ENCODE results near the gene MAN1C1. TPM values are rescaled to one million over a fixed set of nuclear protein-coding genes. Genes with fewer than 3 reads are reported as not detected.

MAN1C1 gene
- total RNA-seq, 1 experiment from 2014 or later: 1.2 TPM

DNA sequence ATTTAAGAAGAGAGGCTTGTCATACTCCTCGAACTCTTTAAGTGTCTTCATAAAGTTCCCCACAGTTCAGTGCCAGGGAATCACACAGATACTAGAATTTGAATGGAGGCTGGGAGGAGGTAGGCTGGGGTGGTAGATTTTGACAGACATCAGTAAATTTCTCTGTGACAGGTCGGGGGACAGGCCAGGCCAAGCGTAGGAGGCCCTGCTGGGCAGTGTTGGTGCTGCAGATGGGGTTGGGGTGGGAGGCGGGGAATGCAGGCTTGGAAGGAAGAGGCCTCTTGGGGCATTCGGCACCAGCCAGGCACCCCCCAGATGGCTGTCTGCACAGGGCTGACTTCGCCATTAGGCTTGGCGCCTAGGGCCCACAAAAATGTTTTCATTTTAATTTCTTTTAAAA, 84.0 kb downstream of the MAN1C1 start:
- ChIA-PET RAD21 (ENCODE audit: low non-redundant PET in 1 of 2, low total read pairs in 2 of 2, uncharacterized antibody in 2 of 2, unreplicated experiment in 2 of 2) (no interaction called here), POLR2A (no interaction called here), CTCF (no interaction called here)
- Histone ChIP-seq H3K9me2 (ENCODE audit: insufficient read depth) (no peaks in the 10 kb centered on the region), H2AFZ (ENCODE audit: low read depth, low read length, poor library complexity, severe bottlenecking) (no peak overlapping the region), H3K36me3 (ENCODE audit: control insufficient read depth in 1 of 2, insufficient read depth in 2 of 2, low read length in 2 of 2) (no peaks in the 10 kb centered on the region), H3K9ac (ENCODE audit: low read length) (no peak overlapping the region), H3K4me3 (replicated peaks in 1 of 2; ENCODE audit: low read depth in 1 of 2, low read length in 2 of 2) (no peak overlapping the region), H3K4me2 (ENCODE audit: low read length) (no peak overlapping the region), H3K27me3 (ENCODE audit: insufficient read depth, low read length) (no peaks in the 10 kb centered on the region), H3K9me3 (ENCODE audit: control insufficient read depth in 1 of 2, insufficient read depth in 1 of 2, low read depth in 1 of 2, low read length in 2 of 2) (no peaks in the 10 kb centered on the region), H3K79me2 (ENCODE audit: insufficient read depth, low read length) (no peaks in the 10 kb centered on the region), H3K4me1 (ENCODE audit: control insufficient read depth in 1 of 2, insufficient read depth in 2 of 2, low read length in 2 of 2) (peaks cover 3 to 7% of the 10 kb centered on the region in 2 experiments; a peak in 3 of 4 replicates), H4K20me1 (ENCODE audit: insufficient read depth) (no peaks in the 10 kb centered on the region), H3K27ac (ENCODE audit: low read depth, low read length) (no peak overlapping the region)
- no TSS peak for BruUV-seq (replicated peaks)
- no peak for DNase-seq (ENCODE audit: low read depth, low spot score)
- intact Hi-C loops (cut with micrococcal nuclease): no loop called here
- peak; percentile 86 for ATAC-seq
- TF ChIP-seq, protein P1, sequence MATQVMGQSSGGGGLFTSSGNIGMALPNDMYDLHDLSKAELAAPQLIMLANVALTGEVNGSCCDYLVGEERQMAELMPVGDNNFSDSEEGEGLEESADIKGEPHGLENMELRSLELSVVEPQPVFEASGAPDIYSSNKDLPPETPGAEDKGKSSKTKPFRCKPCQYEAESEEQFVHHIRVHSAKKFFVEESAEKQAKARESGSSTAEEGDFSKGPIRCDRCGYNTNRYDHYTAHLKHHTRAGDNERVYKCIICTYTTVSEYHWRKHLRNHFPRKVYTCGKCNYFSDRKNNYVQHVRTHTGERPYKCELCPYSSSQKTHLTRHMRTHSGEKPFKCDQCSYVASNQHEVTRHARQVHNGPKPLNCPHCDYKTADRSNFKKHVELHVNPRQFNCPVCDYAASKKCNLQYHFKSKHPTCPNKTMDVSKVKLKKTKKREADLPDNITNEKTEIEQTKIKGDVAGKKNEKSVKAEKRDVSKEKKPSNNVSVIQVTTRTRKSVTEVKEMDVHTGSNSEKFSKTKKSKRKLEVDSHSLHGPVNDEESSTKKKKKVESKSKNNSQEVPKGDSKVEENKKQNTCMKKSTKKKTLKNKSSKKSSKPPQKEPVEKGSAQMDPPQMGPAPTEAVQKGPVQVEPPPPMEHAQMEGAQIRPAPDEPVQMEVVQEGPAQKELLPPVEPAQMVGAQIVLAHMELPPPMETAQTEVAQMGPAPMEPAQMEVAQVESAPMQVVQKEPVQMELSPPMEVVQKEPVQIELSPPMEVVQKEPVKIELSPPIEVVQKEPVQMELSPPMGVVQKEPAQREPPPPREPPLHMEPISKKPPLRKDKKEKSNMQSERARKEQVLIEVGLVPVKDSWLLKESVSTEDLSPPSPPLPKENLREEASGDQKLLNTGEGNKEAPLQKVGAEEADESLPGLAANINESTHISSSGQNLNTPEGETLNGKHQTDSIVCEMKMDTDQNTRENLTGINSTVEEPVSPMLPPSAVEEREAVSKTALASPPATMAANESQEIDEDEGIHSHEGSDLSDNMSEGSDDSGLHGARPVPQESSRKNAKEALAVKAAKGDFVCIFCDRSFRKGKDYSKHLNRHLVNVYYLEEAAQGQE (IDR thresholded peaks at IDR 0.05; ENCODE audit: low read depth): no peak
- no peak for TF ChIP-seq ELF1 (IDR thresholded peaks at IDR 0.05; ENCODE audit: borderline replicate concordance, low read depth)
- TF ChIP-seq ZNF274 (IDR thresholded peaks at IDR 0.05; ENCODE audit: low read depth, low read length): no peak
- TF ChIP-seq FOSL1 (IDR thresholded peaks at IDR 0.05; ENCODE audit: low read depth): no peak
- TF ChIP-seq, protein P2, sequence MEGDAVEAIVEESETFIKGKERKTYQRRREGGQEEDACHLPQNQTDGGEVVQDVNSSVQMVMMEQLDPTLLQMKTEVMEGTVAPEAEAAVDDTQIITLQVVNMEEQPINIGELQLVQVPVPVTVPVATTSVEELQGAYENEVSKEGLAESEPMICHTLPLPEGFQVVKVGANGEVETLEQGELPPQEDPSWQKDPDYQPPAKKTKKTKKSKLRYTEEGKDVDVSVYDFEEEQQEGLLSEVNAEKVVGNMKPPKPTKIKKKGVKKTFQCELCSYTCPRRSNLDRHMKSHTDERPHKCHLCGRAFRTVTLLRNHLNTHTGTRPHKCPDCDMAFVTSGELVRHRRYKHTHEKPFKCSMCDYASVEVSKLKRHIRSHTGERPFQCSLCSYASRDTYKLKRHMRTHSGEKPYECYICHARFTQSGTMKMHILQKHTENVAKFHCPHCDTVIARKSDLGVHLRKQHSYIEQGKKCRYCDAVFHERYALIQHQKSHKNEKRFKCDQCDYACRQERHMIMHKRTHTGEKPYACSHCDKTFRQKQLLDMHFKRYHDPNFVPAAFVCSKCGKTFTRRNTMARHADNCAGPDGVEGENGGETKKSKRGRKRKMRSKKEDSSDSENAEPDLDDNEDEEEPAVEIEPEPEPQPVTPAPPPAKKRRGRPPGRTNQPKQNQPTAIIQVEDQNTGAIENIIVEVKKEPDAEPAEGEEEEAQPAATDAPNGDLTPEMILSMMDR (IDR thresholded peaks at IDR 0.05 in 2 of 3, conservative IDR thresholded peaks at IDR 0.05 in 1 of 3; ENCODE audit: borderline replicate concordance in 1 of 3, insufficient read depth in 1 of 3, low read depth in 2 of 3, low read length in 2 of 3): peak in 2 of 3 experiments; percentile 29 to 38; a peak in 4 of 6 replicates

All from HCT116 (cell line).